SH-SY5Y (cell line): Measurements from ENCODE around the gene GKN1.

Source experiments
- GATA2 ChIP-seq: IDR thresholded peaks from 2 replicates; pipeline ENCODE4 v1.6.1; 2011; ENCODE audit warnings: mild to moderate bottlenecking, low read depth, low read length
- GATA3 ChIP-seq: IDR thresholded peaks from 2 replicates; pipeline ENCODE4 v1.6.1; 2011; ENCODE audit warnings: low read depth, mild to moderate bottlenecking, low read length, moderate library complexity

GRCh38 chr2:68952887-68953521 lies 21.4 kb upstream of the GKN1 start, which contains the start of gene GKN2:
- TF ChIP-seq GATA3 (no peak), GATA2 (no peak)
